ENCODE results near the gene SENP1. TPM values are rescaled to one million over a fixed set of nuclear protein-coding genes. Genes with fewer than 3 reads are reported as not detected.

Gene SENP1
- total RNA-seq, 4 donors from 2014 or later = 24.1 to 43.9 (median 32.4) TPM

DNA sequence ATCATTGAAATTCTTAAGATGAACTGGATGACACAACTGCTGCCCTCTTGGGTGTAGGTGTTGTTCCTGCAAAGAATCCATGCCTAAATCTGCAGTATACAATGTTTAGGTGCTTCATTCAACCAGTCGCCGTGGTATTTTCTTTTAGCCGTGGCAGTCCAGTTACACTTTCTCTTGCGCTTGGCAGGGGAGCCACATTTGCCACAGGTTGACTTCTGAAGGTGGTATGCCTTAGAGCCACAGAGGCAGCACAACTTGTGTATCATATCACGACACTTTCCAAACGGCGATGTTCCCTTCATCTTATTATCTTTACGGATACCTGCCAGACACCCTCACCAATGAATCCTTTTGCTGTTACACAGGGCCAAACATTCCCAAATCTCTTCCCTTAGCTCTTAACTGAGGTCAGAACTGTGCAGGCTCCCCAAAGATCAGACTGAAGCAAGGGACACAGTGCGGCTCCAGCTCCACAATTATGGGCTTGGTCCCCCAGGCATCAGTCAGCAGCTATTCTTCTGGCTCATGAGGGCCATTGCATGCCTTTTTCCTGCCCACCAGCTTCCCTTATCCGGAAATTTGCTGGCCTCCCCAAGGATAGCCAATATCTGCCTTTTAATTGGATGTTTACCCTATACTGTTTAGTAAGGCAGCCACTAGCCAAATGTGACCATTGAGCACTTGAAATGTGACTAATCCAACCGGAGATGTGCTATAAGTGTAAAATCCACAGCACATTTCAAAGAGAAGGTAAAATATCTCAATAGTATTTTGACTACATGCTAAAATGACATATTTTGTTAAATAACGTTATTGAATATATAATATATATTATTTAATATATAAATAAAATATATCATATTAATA, 50.7 kb downstream of the SENP1 start:
- H3K27ac ChIP-seq = no peak overlapping the region
- intact Hi-C loops (cut with DNase I; ENCODE audit: low total_unique reads) = no loop called here
- TF ChIP-seq POLR2A (IDR thresholded peaks at IDR 0.05) = no peak
- TF ChIP-seq, protein P1, sequence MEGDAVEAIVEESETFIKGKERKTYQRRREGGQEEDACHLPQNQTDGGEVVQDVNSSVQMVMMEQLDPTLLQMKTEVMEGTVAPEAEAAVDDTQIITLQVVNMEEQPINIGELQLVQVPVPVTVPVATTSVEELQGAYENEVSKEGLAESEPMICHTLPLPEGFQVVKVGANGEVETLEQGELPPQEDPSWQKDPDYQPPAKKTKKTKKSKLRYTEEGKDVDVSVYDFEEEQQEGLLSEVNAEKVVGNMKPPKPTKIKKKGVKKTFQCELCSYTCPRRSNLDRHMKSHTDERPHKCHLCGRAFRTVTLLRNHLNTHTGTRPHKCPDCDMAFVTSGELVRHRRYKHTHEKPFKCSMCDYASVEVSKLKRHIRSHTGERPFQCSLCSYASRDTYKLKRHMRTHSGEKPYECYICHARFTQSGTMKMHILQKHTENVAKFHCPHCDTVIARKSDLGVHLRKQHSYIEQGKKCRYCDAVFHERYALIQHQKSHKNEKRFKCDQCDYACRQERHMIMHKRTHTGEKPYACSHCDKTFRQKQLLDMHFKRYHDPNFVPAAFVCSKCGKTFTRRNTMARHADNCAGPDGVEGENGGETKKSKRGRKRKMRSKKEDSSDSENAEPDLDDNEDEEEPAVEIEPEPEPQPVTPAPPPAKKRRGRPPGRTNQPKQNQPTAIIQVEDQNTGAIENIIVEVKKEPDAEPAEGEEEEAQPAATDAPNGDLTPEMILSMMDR (IDR thresholded peaks at IDR 0.05) = no peak
- no peak for DNase-seq
- no peaks in the 10 kb centered on the region for H3K9me3 ChIP-seq
- no peak overlapping the region for H3K4me3 ChIP-seq
- H3K27me3 ChIP-seq = no peaks in the 10 kb centered on the region
- H3K4me1 ChIP-seq = no peaks in the 10 kb centered on the region
- no peaks in the 10 kb centered on the region for H3K36me3 ChIP-seq

DNA sequence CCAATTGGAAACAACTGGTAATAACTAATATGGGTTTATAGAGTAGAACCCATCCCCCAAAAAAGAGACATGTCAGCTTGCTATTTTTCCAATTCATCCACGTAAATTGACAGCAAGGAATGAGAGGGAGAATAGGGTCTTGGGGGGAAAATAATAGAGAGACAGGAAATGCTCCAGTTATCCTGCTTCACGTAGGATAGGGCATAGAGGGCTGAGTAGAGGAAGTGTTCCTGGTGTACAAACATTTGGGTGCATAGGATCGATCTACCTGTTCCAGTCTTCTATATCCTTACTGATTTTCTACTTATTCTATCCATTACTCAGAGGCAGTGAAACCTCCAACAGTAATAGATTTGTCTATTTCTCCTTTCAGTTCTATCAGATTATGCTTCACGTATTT, 52.0 kb downstream of the SENP1 start:
- Histone ChIP-seq H3K9me3 (no peaks in the 10 kb centered on the region), H3K27ac (no peak overlapping the region), H3K4me1 (no peaks in the 10 kb centered on the region), H3K27me3 (no peaks in the 10 kb centered on the region), H3K4me3 (no peak overlapping the region), H3K36me3 (no peaks in the 10 kb centered on the region)
- TF ChIP-seq POLR2A (IDR thresholded peaks at IDR 0.05) = no peak
- TF ChIP-seq, protein P1 (IDR thresholded peaks at IDR 0.05) = no peak
- no peak for DNase-seq
- intact Hi-C loops (cut with DNase I; ENCODE audit: low total_unique reads) = no loop called here

DNA sequence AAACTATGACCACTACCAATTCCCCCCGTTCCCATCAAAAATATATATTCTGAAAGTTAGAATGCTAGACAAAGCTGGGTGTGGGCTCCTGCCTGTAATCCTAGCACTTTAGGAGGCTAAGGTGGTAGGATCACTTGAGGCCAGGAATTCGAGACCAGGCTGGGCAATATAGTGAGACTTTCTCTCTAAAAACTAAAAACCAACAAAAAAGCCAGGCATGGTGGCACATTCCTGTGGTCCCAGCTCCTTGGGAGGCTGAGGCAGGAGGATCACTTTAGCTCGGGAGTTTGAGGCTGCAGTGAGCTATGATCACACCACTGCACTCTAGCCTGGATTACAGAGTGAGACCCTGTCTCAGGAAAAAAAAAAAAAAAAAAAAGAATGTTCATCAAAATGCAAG, 52.8 kb downstream of the SENP1 start:
- Histone ChIP-seq H3K4me3 (no peak overlapping the region), H3K27ac (no peak overlapping the region), H3K27me3 (no peaks in the 10 kb centered on the region), H3K4me1 (no peaks in the 10 kb centered on the region), H3K9me3 (no peaks in the 10 kb centered on the region), H3K36me3 (no peaks in the 10 kb centered on the region)
- TF ChIP-seq, protein P1 (IDR thresholded peaks at IDR 0.05) = no peak
- no peak for TF ChIP-seq POLR2A (IDR thresholded peaks at IDR 0.05)
- no peak for DNase-seq
- intact Hi-C loops (cut with DNase I; ENCODE audit: low total_unique reads) = no loop called here

DNA sequence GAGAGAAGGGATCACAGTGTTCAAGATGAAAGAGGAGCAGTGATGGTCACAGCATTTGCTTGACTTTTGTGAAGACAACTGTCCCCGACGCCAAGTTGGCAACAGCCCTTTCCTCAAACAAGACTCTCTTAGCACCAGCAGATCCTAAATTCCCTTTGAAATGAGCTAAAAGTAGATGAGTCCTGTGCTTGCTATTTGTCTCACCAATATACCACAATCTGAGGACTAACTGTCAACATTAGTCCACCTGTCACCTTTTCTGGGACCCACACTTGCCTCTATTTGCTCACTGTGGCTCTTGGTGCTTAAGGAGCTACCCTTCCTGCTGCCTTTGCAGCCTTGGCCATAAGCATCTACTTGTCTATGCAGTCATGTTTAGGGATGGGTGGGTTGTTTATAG, 54.2 kb downstream of the SENP1 start:
- intact Hi-C loops (cut with DNase I; ENCODE audit: low total_unique reads) = no loop called here
- no peak overlapping the region for H3K4me3 ChIP-seq
- no peaks in the 10 kb centered on the region for H3K27me3 ChIP-seq
- TF ChIP-seq, protein P1 (IDR thresholded peaks at IDR 0.05) = no peak
- TF ChIP-seq POLR2A (IDR thresholded peaks at IDR 0.05) = no peak
- H3K36me3 ChIP-seq = no peaks in the 10 kb centered on the region
- H3K9me3 ChIP-seq = no peaks in the 10 kb centered on the region
- no peak overlapping the region for H3K27ac ChIP-seq
- DNase-seq = no peak
- no peaks in the 10 kb centered on the region for H3K4me1 ChIP-seq

DNA sequence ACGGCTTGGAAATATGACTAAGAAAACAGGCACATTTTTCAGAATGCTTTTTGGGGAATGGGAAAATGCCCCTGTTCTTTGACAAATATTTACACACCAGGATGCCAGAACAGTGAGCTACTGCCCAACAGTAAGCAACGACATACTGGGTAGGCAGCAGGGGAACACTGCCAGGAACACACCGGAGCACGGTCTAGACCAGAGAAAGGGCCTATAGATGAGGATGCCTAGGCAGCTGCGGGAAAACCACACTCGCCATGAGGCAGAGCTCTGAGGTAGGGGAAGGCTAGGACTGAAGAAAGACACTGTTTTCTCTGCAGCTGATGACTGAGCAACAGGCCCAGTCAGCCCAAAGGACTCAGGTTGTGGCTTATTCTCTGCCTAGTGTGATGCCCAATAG, 55.7 kb downstream of the SENP1 start:
- DNase-seq = no peak
- H3K27ac ChIP-seq = no peak overlapping the region
- TF ChIP-seq, protein P1 (IDR thresholded peaks at IDR 0.05) = no peak
- no peak for TF ChIP-seq POLR2A (IDR thresholded peaks at IDR 0.05)
- no peaks in the 10 kb centered on the region for H3K9me3 ChIP-seq
- H3K27me3 ChIP-seq = no peaks in the 10 kb centered on the region
- H3K4me3 ChIP-seq = no peak overlapping the region
- no peaks in the 10 kb centered on the region for H3K36me3 ChIP-seq
- intact Hi-C loops (cut with DNase I; ENCODE audit: low total_unique reads) = no loop called here
- H3K4me1 ChIP-seq = no peaks in the 10 kb centered on the region

All from uterus (tissue), 4 donors.